Liver (tissue), 9 donors: ENCODE results near the gene CREB3L2. TPM values are rescaled to one million over a fixed set of nuclear protein-coding genes. Genes with fewer than 3 reads are reported as not detected.

ENCODE experiments used
- DNase-seq: peaks from one replicate; pipeline ENCODE4 v3.0.0-alpha.2; 2017; ENCODE audit warnings: low spot score
- H3K27ac ChIP-seq, 2 donors: one replicate each; pipeline ENCODE4 v1.7.0; 2013; ENCODE audit warnings: inconsistent platforms in 2 of 2, low read length in 2 of 2, control low read depth in 1 of 2, low read depth in 1 of 2, mild to moderate bottlenecking in 1 of 2
- H3K27me3 ChIP-seq, 4 donors: one replicate each; pipeline versions ENCODE4 v1.6.1 to v1.7.0; 2013; ENCODE audit warnings: low read length in 3 of 4, inconsistent platforms in 1 of 4, mild to moderate bottlenecking in 1 of 4, moderate library complexity in 1 of 4; ENCODE audit not compliant: control insufficient read depth in 4 of 4, insufficient read depth in 4 of 4
- H3K36me3 ChIP-seq, 4 donors: one replicate each; pipeline versions ENCODE4 v1.6.1 to v1.7.0; 2013; ENCODE audit warnings: low read length in 3 of 4, mild to moderate bottlenecking in 3 of 4, low read depth in 1 of 4, moderate library complexity in 1 of 4; ENCODE audit not compliant: control insufficient read depth in 4 of 4, insufficient read depth in 3 of 4
- H3K4me1 ChIP-seq, 4 donors: one replicate each; pipeline versions ENCODE4 v1.6.1 to v1.7.0; 2013; ENCODE audit warnings: low read length in 3 of 4, mild to moderate bottlenecking in 3 of 4, moderate library complexity in 1 of 4; ENCODE audit not compliant: control insufficient read depth in 4 of 4, insufficient read depth in 4 of 4
- H3K4me3 ChIP-seq, 3 donors: one replicate each; pipeline versions ENCODE4 v1.6.1 to v1.7.0; 2013; ENCODE audit warnings: low read length in 3 of 3, control low read depth in 1 of 3, low read depth in 1 of 3, mild to moderate bottlenecking in 1 of 3
- H3K9ac ChIP-seq, 2 donors: one replicate each; pipeline ENCODE4 v1.7.0; 2013; ENCODE audit warnings: low read length in 2 of 2, mild to moderate bottlenecking in 2 of 2, moderate library complexity in 2 of 2, control low read depth in 1 of 2, low read depth in 1 of 2
- H3K9me3 ChIP-seq, 4 donors: one replicate each; pipeline versions ENCODE4 v1.6.1 to v1.7.0; 2013; ENCODE audit warnings: low read length in 3 of 4; ENCODE audit not compliant: control insufficient read depth in 4 of 4
- ATF3 ChIP-seq: IDR thresholded peaks from 2 replicates; pipeline ENCODE4 v1.6.1; 2016; ENCODE audit warnings: antibody characterized with exemption
- CTCF ChIP-seq: fragments of 150-350 bp; IDR thresholded peaks from 2 replicates; pipeline ENCODE4 v1.5.1; 2017; ENCODE audit warnings: improper control_type of control experiment, low read depth, low read length; ENCODE audit not compliant: missing input control
- EGR1 ChIP-seq, 2 donors: IDR thresholded peaks; 2 replicates each; pipeline ENCODE4 v1.6.1; 2016 to 2018; ENCODE audit warnings: antibody characterized with exemption in 2 of 2, low read depth in 2 of 2
- FOXA1 ChIP-seq: IDR thresholded peaks from 2 replicates; pipeline ENCODE4 v1.6.1; 2016; ENCODE audit warnings: antibody characterized with exemption
- GABPA ChIP-seq, 2 donors: IDR thresholded peaks in 1 of 2; conservative IDR thresholded peaks in 1 of 2; 2 replicates each; pipeline ENCODE4 v1.6.1; 2016; ENCODE audit warnings: antibody characterized with exemption in 2 of 2, mild to moderate bottlenecking in 1 of 2, moderate library complexity in 1 of 2
- HNF4A ChIP-seq, 2 donors: conservative IDR thresholded peaks; 2 replicates each; pipeline ENCODE4 v1.6.1; 2016; ENCODE audit warnings: antibody characterized with exemption in 2 of 2, mild to moderate bottlenecking in 2 of 2
- JUND ChIP-seq, 2 donors: IDR thresholded peaks; 2 replicates each; pipeline ENCODE4 v1.6.1; 2016; ENCODE audit warnings: antibody characterized with exemption in 2 of 2
- MAX ChIP-seq: IDR thresholded peaks from 2 replicates; pipeline ENCODE4 v1.6.1; 2016; ENCODE audit warnings: antibody characterized with exemption
- RAD21 ChIP-seq, 2 donors: IDR thresholded peaks; 2 replicates each; pipeline ENCODE4 v1.6.1; 2016; ENCODE audit warnings: antibody characterized with exemption in 2 of 2, mild to moderate bottlenecking in 2 of 2
- REST ChIP-seq: IDR thresholded peaks from 2 replicates; pipeline ENCODE4 v1.6.1; 2016; ENCODE audit warnings: antibody characterized with exemption, mild to moderate bottlenecking
- RXRA ChIP-seq, 2 donors: IDR thresholded peaks; 2 replicates each; pipeline ENCODE4 v1.6.1; 2017 to 2018; ENCODE audit warnings: antibody characterized with exemption in 2 of 2, mild to moderate bottlenecking in 1 of 2
- ZBTB33 ChIP-seq: IDR thresholded peaks from 2 replicates; pipeline ENCODE4 v1.6.1; 2016; ENCODE audit warnings: antibody characterized with exemption
- WGBS: extraction: QIAGEN DNeasy Blood & Tissue Kit; methylation state at CpG from one replicate; pipeline ENCODE4 v1.1.7; 2013; 5-methylcytosine and 5-hydroxymethylcytosine counted together
- polyA plus RNA-seq, 2 donors: library from polyadenylated mRNA; stranded (reverse) in 1 of 2; unstranded in 1 of 2; fragments of 200-250 nt in 1 of 2; fragments of >200 nt in 1 of 2; fragmentation: Nextera tagmentation in 1 of 2; extraction: Ambion mirVana in 1 of 2; gene quantifications; one replicate each; pipeline versions ENCODE4 v1.2.1 to v1.2.3, GENCODE V29; 2013 to 2015
- total RNA-seq, 2 donors: library from RNA; depleted of rRNA; stranded (reverse); fragments of >200 nt; gene quantifications; one replicate each; pipeline ENCODE4 v1.2.3, GENCODE V29; 2014
- donor health status: healthy.
- donor health status: healthy.
- donor health status: healthy.
- donor health status: healthy.
- donor health status: healthy.

CREB3L2 gene
- total and polyA plus RNA-seq, 4 donors: 6.7 to 16.6 (median 9.9) TPM

- TF ChIP-seq REST (no peak), JUND (IDR thresholded peaks at IDR 0.05) (no peak), RAD21 (IDR thresholded peaks at IDR 0.05) (no peak), CTCF (no peak)
Measured at GRCh38 chr7:137940656-137941518, 61.0 kb downstream of the CREB3L2 start (continued).

GRCh38 chr7:137940218-137940617, 61.7 kb downstream of the CREB3L2 start:
- H3K9me3 ChIP-seq: no peaks in the 10 kb centered on the region
- H3K9ac ChIP-seq: no peak overlapping the region
- H3K4me3 ChIP-seq: no peak overlapping the region
- WGBS: 64% methylated on average over 1 of the region's 1 CpG
- no peak overlapping the region for H3K27ac ChIP-seq
- peaks cover 7 to 45% (median 17%) of the 10 kb centered on the region in 4 donors for H3K4me1 ChIP-seq
- H3K27me3 ChIP-seq: no peaks in the 10 kb centered on the region
- TF ChIP-seq MAX: no peak
- TF ChIP-seq JUND (IDR thresholded peaks at IDR 0.05): no peak
- no peak for TF ChIP-seq FOXA1
- no peak for TF ChIP-seq ATF3
- no peak for TF ChIP-seq EGR1 (IDR thresholded peaks at IDR 0.05; ENCODE audit: low read depth in 2 of 2)
- TF ChIP-seq GABPA (IDR thresholded peaks at IDR 0.05 in 1 of 2, conservative IDR thresholded peaks at IDR 0.05 in 1 of 2): no peak
- TF ChIP-seq HNF4A (conservative IDR thresholded peaks at IDR 0.05): no peak
- no peak for TF ChIP-seq RXRA (IDR thresholded peaks at IDR 0.05)
- no peak for TF ChIP-seq RAD21 (IDR thresholded peaks at IDR 0.05)
- TF ChIP-seq REST: no peak
- TF ChIP-seq ZBTB33: no peak
- H3K36me3 ChIP-seq: no peaks in the 10 kb centered on the region
- DNase-seq: no peak
